Activated T-helper 1 cell treated with anti-CD3 and anti-CD28 coated beads, Interleukin-12 subunit alpha, Interleukin-12 subunit beta, Interleukin-2, Interleukin-4 antibody, amounts not matched to agents 30 ng/mL and 10 ng/mL and 1 ng/mL, durations not matched to agents 14 hours and 24 hours and 36 hours (primary cell): Measurements from ENCODE around the gene FAM20C. TPM values are rescaled to one million over a fixed set of nuclear protein-coding genes. Genes with fewer than 3 reads are reported as not detected.

ENCODE experiments used
- total RNA-seq: library from RNA; stranded (reverse); gene quantifications from 2 replicates; pipeline ENCODE4 v1.2.3, GENCODE V29; 2022

FAM20C gene
- total RNA-seq, 1 donor from 2014 or later = 0.34 TPM

Other genes with a start within 250 kb of the FAM20C start
- not detected in 2 replicates for gene FOXL3, start 97.6 kb downstream of the FAM20C start, total RNA-seq